Activated naive CD8-positive, alpha-beta T cell treated with anti-CD3 and anti-CD28 coated beads, Interleukin-2, amount 50 U/mL, for 16 hours (primary cell): ENCODE measurements around the gene AEBP2.
"Not testable (repeated sequence)": the region's sequence is repeated elsewhere in the genome, so short reads cannot be mapped to it uniquely, and the experiment has no call there.

Experiments
- DNase-seq: peaks from one replicate; pipeline ENCODE4 v3.0.0-alpha.2; 2020; ENCODE audit warnings: low read depth, low spot score

Gene AEBP2

DNA sequence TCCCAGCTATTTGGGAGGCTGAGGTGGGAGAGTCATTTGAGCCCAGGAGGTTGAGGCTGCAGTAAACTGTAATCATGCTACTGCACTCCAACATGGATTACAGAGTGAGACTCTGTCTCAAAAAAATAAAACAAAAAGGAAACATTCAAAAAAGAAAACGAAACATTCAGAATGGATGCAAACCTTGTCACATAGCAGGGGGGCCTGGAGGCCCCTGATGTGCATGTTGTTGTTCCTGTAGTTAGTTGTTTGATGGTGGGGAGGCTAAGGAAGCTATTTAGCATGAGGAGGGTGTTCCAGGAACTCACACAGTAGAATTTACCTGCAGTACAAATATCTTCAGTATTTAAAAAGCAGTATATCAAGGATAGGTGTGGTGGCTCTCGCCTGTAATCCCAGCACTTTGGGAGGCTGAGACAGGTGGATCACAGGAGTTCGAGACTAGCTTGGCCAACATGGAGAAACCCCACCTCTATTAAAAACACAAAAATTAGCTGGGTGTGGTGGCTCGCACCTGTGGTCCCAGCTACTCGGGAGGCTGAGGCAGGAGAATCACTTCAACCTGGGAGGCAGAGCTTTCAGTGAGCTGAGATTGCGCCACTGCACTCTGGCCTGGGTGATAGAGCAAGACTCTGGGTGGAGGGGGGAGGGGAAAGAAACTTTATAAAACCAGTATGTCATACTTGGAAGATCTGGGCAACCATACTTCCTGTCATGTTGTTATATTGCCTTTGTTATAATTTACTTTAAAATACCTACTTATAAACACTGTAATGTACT, 17.6 kb upstream of the AEBP2 start:
- DNase-seq, result no peak

DNA sequence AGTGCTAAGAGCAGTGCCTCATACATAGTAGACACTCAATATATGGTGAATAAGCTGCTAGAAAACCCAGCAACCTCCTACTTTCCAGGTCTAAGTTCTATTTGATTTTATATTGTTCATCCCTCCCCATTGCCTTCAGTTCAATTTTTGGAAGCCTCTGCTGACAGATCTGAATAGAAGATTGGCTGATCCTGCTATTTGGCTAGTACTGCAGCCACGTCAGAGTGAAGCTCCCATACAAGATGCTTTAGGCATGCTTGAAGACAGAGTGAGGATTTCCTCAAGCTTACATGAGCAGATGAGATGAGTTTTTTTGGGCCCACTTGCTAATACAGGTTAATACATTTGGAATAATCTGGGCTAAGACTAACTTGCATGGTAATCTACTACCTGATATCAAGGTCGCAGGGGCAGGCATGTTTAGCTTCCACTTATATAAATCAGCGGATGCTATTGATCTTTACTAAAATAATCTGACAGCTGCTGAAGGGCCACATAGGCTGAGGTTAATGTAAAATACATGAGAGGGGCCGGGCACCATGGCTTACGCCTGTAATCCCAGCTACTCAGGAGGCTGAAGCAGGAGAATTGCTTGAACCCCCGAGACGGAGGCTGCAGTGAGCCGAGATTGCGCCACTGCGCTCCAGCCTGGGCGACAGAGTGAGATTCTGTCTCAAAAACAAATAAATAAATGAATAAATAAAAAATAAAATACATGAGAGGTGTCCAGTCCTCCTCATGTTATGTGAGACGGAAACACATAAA, 15.9 kb upstream of the AEBP2 start:
- no peak for DNase-seq

DNA sequence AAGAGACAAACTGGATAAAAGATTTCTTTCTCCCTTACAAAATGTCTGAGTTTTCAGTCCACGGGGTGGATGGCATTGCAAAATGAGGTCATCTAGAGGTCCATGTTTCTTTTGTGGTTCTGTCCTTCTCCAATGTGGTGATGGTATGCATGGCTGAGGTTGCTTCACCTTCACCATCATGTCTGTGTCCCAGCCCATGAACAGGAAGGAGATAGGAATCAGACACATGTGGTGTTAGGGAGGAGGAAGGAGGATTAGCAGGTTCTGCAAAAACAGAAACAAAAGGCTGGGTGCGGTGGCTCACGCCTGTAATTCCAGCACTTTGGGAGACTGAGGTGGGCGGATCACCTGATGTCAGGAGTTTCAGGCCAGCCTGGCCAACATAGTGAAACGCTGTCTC, 11.0 kb upstream of the AEBP2 start:
- DNase-seq, result no peak

DNA sequence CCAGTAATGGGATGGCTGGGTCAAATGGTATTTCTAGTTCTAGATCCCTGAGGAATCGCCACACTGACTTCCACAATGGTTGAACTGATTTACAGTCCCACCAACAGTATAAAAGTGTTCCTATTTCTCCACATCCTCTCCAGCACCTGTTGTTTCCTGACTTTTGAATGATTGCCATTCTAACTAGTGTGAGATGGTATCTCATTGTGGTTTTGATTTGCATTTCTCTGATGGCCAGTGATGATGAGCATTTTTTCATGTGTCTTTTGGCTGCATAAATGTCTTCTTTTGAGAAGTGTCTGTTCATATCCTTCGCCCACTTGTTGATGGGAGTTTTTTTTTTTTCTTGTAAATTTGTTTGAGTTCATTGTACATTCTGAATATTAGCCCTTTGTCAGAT, 9.8 kb upstream of the AEBP2 start:
- DNase-seq, result not testable (repeated sequence)

DNA sequence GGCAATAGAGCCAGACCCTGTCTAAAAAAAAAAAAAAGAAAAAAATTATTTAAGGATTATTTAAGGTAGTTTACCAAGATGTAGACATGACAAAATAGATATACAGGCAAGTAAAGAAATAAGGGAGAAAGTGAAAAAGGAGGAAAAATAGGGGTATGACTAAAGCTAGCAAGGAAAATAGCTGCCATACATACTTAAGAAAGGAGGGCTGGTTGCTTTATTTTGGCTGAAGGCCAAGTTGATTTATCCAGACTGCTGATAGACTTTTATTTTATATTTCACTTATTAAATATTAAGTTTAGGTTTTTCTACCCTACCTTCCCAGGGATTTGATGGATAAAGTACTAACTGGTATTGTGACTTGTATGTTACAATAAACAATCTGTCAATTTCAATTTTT, 8.3 kb upstream of the AEBP2 start:
- DNase-seq, result no peak

DNA sequence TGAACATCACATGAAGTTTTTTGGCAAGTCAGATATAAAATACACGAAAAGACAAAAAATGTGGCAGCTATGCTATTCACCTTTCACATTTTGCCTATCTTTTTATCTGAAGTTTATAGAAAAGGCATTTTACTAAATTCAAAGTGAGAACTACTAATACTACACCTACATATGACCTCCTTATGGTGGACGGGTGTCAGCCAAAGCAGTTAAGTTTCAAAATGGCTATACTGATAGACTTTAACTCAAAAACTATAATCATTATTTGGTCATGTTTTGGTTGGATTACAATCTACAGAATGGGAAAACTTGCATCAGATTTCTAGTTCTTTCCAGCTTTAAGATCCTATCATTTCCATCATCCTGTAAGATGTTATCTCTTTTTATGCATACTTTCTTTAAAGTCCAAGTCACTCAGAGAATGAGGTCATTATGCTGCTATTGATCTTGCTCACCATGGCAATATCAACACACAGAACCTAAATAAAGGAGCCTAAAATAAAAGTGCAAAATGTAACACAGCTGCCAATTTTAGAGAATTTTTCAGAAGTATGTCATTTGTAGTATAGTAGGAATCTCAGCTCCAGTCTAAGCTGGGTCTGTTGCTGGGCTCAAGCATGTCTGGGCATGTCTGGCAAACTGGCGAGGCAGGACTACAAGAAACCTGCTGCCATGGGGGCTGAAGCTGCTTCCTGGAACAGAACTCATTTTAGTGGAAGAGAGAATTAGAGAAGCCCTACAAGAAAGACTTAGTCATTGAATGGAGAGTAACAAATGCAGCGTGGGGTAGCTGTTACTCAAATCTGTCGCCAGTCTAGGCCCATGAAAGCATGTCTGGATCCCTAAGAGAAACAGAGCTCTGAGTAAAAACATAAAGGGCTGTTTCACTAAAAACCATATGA, 7.6 kb upstream of the AEBP2 start:
- no peak for DNase-seq

DNA sequence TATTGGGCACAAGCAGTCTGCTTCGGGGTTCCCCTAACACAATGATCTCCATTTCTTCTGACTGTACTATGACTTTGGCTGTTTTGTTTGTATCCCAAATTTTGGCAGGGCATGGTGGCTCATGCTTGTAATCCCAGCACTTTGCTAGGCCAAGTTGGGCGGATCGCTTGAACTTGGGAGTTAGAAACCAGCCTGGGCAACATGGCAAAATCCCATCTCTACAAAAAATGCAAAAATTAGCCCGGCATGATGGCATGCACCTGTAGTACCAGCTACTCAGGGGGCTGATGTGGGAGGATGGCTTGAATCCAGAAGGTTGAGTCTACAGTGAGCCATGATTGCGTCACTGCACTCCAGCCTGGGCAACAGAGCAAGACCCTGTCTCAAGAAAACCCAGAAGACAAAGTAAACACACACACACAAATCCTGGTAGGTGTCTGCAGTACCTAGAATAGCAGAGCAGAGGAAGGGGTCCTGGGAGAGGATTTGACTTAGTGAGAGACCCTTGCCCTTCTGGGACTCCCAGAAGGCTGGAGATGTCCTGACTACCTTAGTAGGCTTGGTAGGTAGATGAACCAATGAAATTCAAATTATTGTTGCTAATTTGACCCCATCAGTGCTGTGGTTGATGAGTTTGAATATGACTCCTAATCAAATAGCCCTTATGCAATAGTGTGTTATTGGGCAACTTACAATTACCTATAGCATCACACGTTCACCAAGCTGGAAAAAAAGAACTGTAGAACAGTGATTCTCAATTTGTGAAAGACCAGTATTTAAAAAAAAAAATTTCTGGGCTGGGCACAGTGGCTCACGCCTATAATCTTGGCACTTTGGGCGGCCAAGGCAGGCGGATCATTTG, 6.8 kb upstream of the AEBP2 start:
- DNase-seq, result no peak

DNA sequence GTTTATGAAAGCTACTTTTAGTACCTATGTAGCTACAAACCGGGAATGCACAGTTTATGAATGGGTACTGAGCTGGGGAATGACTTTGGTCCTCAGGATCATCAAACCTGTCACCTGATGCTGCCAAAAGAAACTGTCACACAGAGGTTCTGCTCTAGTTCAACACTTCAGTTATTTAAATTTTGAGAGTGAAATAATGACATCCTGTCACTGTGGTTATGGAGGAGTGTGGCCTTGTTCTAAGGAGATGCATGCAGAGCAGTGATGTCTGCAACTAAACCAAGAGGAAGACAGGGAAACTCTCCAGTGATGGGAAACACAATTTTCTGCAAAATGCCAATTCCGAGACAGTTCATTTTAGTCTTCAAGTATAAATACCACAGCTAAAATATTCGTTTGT, 4.8 kb upstream of the AEBP2 start:
- no peak for DNase-seq

DNA sequence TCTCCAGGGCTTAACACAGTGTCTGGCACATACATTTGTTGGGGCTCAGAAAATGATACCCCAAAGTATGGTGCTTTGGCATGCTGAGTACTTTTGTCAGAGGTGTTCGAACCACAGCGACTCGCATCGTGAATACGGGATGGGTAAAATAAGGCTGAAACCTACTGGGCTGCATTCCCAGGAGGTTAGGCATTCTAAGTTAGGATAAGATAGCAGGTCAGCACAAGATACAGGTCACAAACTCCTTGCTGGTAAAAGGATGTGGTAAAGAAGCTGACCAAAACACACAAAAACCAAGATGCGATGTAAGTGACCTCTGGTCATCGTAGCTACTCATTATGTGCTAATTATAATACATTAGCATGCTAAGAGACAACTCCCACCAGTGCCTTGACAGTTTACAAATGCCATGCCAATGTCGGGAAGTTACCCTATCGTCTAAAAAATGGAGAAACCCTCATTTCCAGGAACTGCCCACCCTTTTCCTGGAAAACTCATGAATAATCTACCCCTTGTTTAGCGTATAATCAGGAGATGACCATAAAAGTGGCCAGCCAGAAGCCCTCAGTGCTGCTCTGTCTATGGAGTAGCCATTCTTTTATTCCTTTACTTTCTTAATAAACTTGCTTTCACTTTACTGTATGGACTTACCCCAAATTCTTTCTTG, 3.3 kb upstream of the AEBP2 start:
- DNase-seq, result no peak

DNA sequence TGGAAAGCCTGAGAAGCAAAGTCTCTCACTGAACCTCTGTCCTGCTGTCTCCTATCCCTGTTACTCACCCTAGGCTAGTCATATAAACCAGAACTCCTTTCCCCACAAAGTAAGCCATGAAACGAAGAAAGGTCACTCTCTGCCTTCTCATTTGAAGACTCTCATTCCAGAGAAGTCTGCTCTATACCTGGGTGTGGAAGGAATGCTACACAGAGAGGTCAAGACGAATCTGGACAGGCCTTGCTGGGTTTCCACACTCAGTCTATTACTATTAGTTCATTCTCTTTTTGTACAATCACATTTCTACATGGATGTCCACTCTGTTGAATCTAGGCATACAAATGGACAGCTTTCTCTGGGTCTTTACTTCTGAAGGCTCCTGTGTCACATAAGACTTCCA, 2.4 kb upstream of the AEBP2 start:
- DNase-seq, result no peak

DNA sequence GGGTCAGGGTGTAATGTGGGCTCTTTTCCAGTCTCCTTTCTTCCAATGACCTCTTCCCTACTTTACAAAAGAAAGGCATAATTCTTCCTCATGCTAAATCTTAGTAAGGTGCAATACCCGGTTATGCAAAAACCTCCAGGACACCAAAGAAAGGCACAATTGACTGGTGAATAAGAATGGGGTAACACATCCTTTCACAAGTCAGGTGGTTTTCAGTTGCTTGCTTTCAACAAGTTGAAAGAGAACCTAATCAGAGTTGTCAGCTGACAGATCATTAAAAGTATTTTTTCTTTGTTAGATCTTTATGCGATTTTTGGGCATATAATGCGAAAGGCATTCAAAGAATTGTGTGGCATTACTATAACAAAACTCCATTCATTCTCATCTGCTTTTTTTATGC, 1.3 kb upstream of the AEBP2 start:
- no peak for DNase-seq

DNA sequence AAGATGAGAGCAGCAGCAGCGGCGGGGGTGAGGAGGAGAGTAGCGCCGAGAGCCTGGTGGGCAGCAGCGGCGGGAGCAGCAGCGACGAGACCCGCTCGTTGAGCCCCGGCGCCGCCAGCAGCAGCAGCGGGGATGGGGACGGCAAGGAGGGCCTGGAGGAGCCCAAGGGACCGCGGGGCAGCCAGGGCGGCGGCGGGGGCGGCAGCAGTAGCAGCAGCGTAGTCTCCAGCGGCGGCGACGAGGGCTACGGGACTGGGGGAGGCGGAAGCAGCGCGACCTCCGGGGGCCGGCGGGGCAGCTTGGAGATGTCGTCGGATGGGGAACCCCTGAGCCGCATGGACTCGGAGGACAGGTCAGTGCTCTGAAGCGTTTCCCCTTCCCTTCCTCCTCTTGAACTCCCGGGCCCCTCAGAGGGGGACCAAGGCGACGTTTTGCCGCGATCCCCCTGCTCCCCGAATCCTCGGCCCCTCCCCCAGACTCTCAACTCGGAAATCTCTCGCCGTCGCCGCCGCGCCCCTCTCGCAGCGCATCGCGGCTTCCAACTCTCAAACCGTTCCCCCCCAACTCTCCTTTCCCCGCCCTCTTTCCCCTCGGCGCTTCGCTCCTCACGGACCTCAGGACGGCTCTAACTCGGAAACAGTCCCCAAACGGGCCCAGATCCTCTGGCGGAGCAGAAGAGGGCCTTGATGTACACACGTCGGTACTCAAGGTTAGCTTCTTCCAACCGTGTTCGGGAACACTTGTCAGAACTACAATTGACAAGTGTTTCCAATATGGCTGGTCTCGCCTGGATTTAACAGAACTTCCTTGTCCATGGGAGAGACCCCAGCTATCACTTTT, 947 bp downstream of the AEBP2 start:
- DNase-seq, result peak; percentile 25

DNA sequence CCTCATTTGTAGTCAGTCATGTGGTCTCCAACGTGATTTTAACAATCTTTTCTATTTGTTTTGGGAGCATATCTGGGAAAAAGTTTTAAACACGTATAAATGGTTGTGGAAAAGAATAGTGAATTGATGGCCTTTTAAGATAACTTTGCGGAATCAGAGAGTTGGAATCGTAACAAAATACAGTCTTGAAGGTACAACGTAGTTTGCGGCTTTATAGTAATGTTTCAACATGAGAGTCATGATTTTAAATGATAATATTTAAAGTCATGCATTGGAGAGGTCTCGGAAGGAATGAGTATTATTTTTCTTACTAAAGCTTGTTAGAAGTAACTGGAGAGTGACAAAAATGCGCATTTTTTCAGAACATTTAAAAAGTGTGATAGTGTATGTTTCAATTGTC, 1.6 kb downstream of the AEBP2 start:
- DNase-seq, result no peak

DNA sequence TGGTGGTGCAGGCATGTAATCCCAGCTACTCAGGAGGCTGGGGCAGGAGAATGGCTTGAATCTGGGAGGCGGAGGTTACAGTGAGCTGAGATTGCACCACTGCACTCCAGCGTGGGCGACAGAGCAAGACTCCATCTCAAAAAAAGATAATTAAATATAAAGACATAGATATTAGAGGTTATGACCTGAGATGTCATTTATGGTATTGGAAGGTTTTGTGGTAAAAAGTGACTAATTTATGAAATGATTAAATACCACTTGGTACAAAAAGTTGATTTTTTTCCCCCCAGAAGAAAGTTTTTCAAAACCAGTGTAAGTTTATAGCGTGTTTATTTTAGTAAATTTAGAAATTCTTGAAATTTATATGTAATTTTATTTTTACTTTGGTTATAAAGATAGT, 4.3 kb downstream of the AEBP2 start:
- DNase-seq, result no peak

DNA sequence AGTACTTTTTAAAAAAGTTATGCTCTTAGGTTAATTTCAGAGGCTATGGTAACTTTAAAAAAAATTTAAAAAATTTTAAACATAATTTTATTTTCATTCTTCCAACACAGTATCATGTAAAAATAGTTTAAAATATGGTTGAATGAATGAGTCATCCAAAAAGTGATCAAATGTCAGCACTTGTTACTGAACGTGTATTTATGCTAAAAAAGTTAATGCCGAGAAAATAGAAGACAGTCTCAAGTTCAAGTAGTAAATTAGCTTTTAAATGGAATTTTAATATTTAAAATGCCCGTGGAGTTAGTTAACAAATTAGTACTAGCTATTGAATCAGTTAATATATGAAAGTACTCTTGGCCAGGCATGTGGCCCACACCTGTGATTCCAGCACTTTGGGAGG, 4.8 kb downstream of the AEBP2 start:
- DNase-seq, result no peak

DNA sequence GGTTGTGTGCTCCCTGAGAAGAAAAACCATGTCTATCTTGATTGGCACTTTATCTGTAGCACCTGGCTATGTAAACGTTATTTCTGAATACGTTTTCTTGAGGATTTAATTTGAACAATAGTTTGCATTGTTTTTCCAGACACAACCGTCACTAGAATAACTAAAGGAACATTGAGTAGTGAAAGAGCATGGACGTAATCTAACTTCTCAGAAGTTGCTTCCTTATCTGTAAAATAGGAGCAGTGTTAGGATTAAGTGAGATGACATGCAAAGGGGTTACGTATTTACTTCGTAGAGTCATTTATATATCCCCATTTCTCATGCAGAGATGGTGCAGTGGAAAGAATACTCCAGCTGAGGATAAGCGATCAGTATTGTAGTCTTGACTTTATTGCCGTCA, 8.1 kb downstream of the AEBP2 start:
- DNase-seq, result no peak

DNA sequence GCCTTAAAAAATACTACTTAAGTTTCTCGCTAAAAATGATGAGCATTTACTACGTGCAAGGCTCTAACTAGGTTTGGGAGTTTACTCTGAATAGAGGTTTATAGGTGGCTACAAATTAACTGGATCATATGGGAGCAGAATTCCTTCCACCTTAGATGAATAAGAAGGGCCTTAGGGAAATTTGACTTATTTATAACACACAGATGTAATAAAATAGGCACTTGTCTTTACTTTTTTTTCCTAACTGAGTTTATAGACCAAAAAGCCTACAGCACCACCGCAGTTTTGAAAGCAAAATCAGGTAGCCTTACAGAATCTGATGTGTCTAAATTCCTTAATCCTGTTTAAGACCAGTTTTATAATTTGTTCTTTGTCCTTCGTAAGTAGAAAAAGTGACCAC, 10.5 kb downstream of the AEBP2 start:
- DNase-seq, result no peak

DNA sequence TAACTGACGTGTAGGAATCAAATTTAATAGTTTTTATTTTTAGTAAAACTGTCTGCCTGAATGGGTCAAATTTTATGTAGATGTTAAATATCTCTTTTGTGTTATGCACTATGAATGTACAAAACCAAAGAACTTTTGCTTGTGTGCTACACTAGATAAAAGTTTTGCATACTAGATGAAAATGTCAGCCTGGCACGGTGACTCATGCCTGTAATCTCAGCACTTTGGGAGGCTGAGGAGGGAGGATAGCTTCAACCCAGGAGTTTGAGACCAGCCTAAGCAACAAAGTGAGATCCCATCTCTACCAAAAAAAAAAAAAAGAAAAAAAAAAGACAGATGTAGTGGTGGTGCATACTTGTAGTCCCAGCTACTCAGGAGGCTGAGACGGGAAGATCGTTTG, 11.1 kb downstream of the AEBP2 start:
- DNase-seq, result no peak

DNA sequence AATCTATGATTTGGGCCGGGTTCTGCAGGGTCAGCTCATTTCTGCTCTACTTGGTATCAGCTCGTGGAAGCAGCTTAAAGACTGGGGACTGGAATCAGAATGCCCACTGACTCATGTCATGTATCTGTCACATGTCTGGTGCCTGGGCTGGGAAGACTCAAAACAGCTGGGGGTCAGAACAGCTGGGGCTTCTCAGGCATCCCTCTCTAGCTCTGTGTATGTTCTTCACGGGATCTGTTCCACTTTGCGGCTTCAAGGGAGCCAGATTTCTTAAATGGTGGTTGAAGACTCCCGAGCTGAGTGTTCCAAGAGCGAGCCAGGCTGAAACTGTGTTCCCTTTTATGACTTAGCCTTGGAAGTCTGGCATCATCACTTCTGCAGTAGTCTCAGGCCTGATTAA, 11.9 kb downstream of the AEBP2 start:
- DNase-seq, result no peak

DNA sequence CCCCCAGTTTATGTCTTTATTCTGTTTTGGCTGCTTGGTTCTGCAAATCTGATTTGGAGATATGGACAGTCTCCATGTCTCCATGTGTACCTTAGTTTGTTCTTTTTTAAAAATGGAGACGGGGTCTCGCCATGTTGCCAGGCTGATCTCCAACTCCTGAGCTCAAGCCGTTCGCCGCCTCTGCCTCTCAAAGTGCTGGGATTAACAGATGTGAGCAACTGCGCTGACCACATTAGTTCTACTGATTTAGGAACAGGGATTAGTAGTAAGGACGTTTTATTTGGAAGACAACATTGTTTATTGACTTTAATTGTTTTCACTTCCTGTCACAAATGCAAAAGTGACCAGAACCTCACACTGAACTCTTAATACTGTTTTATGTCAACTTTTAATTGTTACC, 14.7 kb downstream of the AEBP2 start:
- no peak for DNase-seq
